Vagina (tissue), 2 donors: ENCODE measurements around the gene SCYL2. TPM values are rescaled to one million over a fixed set of nuclear protein-coding genes. Genes with fewer than 3 reads are reported as not detected.
"Not testable (repeated sequence)": the region's sequence is repeated elsewhere in the genome, so short reads cannot be mapped to it uniquely, and the experiment has no call there.

ENCODE experiments used
- DNase-seq, 2 donors: peaks; one replicate each; pipeline ENCODE4 v3.0.0-alpha.2; 2017; ENCODE audit errors: extremely low spot score in 2 of 2
- H3K27ac ChIP-seq: fragments of 200-600 bp; sonication (generic); one replicate; pipeline ENCODE4 v1.5.1; 2019
- H3K27me3 ChIP-seq: fragments of 200-600 bp; sonication (generic); one replicate; pipeline ENCODE4 v1.5.1; 2019
- H3K36me3 ChIP-seq, 2 donors: fragments of 200-600 bp; sonication (generic); one replicate each; pipeline ENCODE4 v1.5.1; 2017 to 2019
- H3K4me1 ChIP-seq: fragments of 200-600 bp; sonication (generic); one replicate; pipeline ENCODE4 v1.5.1; 2019
- H3K4me3 ChIP-seq, 2 donors: fragments of 200-600 bp; sonication (generic); 1 replicate in 1 of 2; 2 replicates in 1 of 2; pipeline ENCODE4 v1.5.1; 2016 to 2019
- H3K9me3 ChIP-seq: fragments of 200-600 bp; sonication (generic); one replicate; pipeline ENCODE4 v1.5.1; 2019
- CTCF ChIP-seq, 3 experiments: fragments of 450-650 bp in 2 of 3; fragments of 200-600 bp in 1 of 3; sonication (generic) in 1 of 3; IDR thresholded peaks; one replicate each; pipeline ENCODE4 v1.5.1; 2017 to 2019; ENCODE audit warnings: antibody characterized with exemption in 3 of 3, mild to moderate bottlenecking in 2 of 3, moderate library complexity in 2 of 3
- POLR2A ChIP-seq, 2 donors: fragments of 450-650 bp; IDR thresholded peaks; one replicate each; pipeline ENCODE4 v1.6.1; 2017; ENCODE audit warnings: antibody characterized with exemption in 2 of 2, mild to moderate bottlenecking in 2 of 2, moderate library complexity in 2 of 2
- POLR2AphosphoS5 ChIP-seq, 2 donors: sonication (generic); formaldehyde crosslinking; IDR thresholded peaks; one replicate each; pipeline ENCODE4 v1.9.0; 2017; ENCODE audit warnings: antibody characterized with exemption in 2 of 2, mild to moderate bottlenecking in 2 of 2, low read depth in 1 of 2; ENCODE audit not compliant: insufficient read depth in 1 of 2
- intact Hi-C: fragments of 100-400 bp; cut with DNase I; formaldehyde crosslinking; loops from one replicate; pipeline ENCODE4 v1.15.1; 2023
- total RNA-seq: library from RNA; depleted of rRNA; stranded (reverse); fragments of >200 nt; gene quantifications from one replicate; pipeline ENCODE4 v1.2.3, GENCODE V29; 2016

Gene SCYL2
- total RNA-seq, 1 donor from 2014 or later, result 48.1 TPM

- no peak overlapping the region for H3K4me3 ChIP-seq
- no peak overlapping the region for H3K27ac ChIP-seq
- intact Hi-C loops, result no loop called here
- TF ChIP-seq POLR2A (IDR thresholded peaks at IDR 0.05) (no peak), CTCF (IDR thresholded peaks at IDR 0.05) (no peak), POLR2AphosphoS5 (IDR thresholded peaks at IDR 0.05; ENCODE audit: insufficient read depth in 1 of 2, low read depth in 1 of 2) (no peak)
- H3K27me3 ChIP-seq, result no peaks in the 10 kb centered on the region
- H3K4me1 ChIP-seq, result peaks cover 4% of the 10 kb centered on the region
- H3K36me3 ChIP-seq, result no peaks in the 10 kb centered on the region
- no peak for DNase-seq
- H3K9me3 ChIP-seq, result no peaks in the 10 kb centered on the region
These were observed 3.8 kb upstream of the SCYL2 start for GRCh38 chr12:100263131-100263530.

- H3K9me3 ChIP-seq, DNase-seq, H3K36me3 ChIP-seq, intact Hi-C loops, H3K4me3 ChIP-seq, H3K27me3 ChIP-seq, H3K27ac ChIP-seq: not testable (repeated sequence)
- H3K4me1 ChIP-seq, result peaks cover 24% of the 10 kb centered on the region
These were observed 1.9 kb upstream of the SCYL2 start for GRCh38 chr12:100265107-100265506.

GRCh38 chr12:100265732-100266584, 1.0 kb upstream of the SCYL2 start:
- H3K9me3 ChIP-seq, result no peaks in the 10 kb centered on the region
- H3K36me3 ChIP-seq, result no peaks in the 10 kb centered on the region
- DNase-seq, result no peak
- intact Hi-C loops, result no loop called here
- H3K27me3 ChIP-seq, result no peaks in the 10 kb centered on the region
- peak overlapping the region; percentile 84 to 87 for H3K4me3 ChIP-seq
- H3K4me1 ChIP-seq, result peaks cover 29% of the 10 kb centered on the region
- peak overlapping the region; percentile 96 for H3K27ac ChIP-seq
- TF ChIP-seq POLR2AphosphoS5 (IDR thresholded peaks at IDR 0.05; ENCODE audit: insufficient read depth in 1 of 2, low read depth in 1 of 2), result no peak
- no peak for TF ChIP-seq CTCF (IDR thresholded peaks at IDR 0.05)
- TF ChIP-seq POLR2A (IDR thresholded peaks at IDR 0.05), result no peak

GRCh38 chr12:100266585-100266834, 467 bp upstream of the SCYL2 start:
- TF ChIP-seq CTCF (IDR thresholded peaks at IDR 0.05), result no peak
- no peak for TF ChIP-seq POLR2AphosphoS5 (IDR thresholded peaks at IDR 0.05; ENCODE audit: insufficient read depth in 1 of 2, low read depth in 1 of 2)
- no peak for TF ChIP-seq POLR2A (IDR thresholded peaks at IDR 0.05)
- H3K36me3 ChIP-seq, result no peaks in the 10 kb centered on the region
- intact Hi-C loops, result no loop called here
- no peak for DNase-seq
- H3K4me1 ChIP-seq, result peaks cover 35% of the 10 kb centered on the region
- no peaks in the 10 kb centered on the region for H3K9me3 ChIP-seq
- H3K27ac ChIP-seq, result peak overlapping the region; percentile 96
- H3K27me3 ChIP-seq, result no peaks in the 10 kb centered on the region
- H3K4me3 ChIP-seq, result peak overlapping the region; percentile 84 to 87

GRCh38 chr12:100267603-100268281, 765 bp downstream of the SCYL2 start:
- H3K36me3 ChIP-seq, result no peaks in the 10 kb centered on the region
- TF ChIP-seq POLR2A (IDR thresholded peaks at IDR 0.05), result no peak
- no peak for TF ChIP-seq CTCF (IDR thresholded peaks at IDR 0.05)
- TF ChIP-seq POLR2AphosphoS5 (IDR thresholded peaks at IDR 0.05; ENCODE audit: insufficient read depth in 1 of 2, low read depth in 1 of 2), result no peak
- peak overlapping the region; percentile 96 for H3K27ac ChIP-seq
- intact Hi-C loops, result no loop called here
- peak overlapping the region; percentile 84 to 87 for H3K4me3 ChIP-seq
- H3K9me3 ChIP-seq, result no peaks in the 10 kb centered on the region
- no peaks in the 10 kb centered on the region for H3K27me3 ChIP-seq
- DNase-seq, result no peak
- peaks cover 39% of the 10 kb centered on the region for H3K4me1 ChIP-seq
